ENCODE data around the gene SPINK13.

- TF ChIP-seq SMARCA4 (IDR thresholded peaks at IDR 0.05), result no peak
- no peak for TF ChIP-seq TSHZ1 (CRISPR knock-in tag; IDR thresholded peaks at IDR 0.05)
- TF ChIP-seq ELF4 (CRISPR knock-in tag; IDR thresholded peaks at IDR 0.05), result no peak
Observed at GRCh38 chr5:148259288-148259687, 9.3 kb upstream of the SPINK13 start.
